ENCODE results near the gene WNT10A. TPM values are rescaled to one million over a fixed set of nuclear protein-coding genes. Genes with fewer than 3 reads are reported as not detected.

Gene WNT10A
- total and polyA plus RNA-seq, 2 donors from 2014 or later: 1.1 to 10.2 TPM

GRCh38 chr2:218920504-218920903 is 39.9 kb downstream of the WNT10A start:
- DNase-seq (no peak), FAIRE-seq (no peak)
- Histone ChIP-seq H3K27ac (ENCODE audit: low read depth in 2 of 2, low read length in 2 of 2) (no peak overlapping the region), H3K9ac (ENCODE audit: low read length in 3 of 3) (no peak overlapping the region), H3K4me3 (ENCODE audit: low read length in 3 of 3) (no peak overlapping the region), H3K9me3 (ENCODE audit: control insufficient read depth in 2 of 3, insufficient read depth in 1 of 3, low read length in 3 of 3) (no peaks in the 10 kb centered on the region), H3K4me1 (ENCODE audit: control insufficient read depth in 2 of 3, insufficient read depth in 2 of 3, low read depth in 1 of 3, low read length in 3 of 3) (no peaks in the 10 kb centered on the region), H3K36me3 (ENCODE audit: control insufficient read depth in 2 of 3, insufficient read depth in 3 of 3, low read length in 3 of 3) (no peaks in the 10 kb centered on the region), H3K27me3 (ENCODE audit: control insufficient read depth, insufficient read depth, low read length) (no peaks in the 10 kb centered on the region)
- intact Hi-C loops (cut with DNase I): no loop called here
- TF ChIP-seq CTCF (IDR thresholded peaks at IDR 0.05; ENCODE audit: borderline replicate concordance, extremely low read depth, insufficient read depth): no peak

GRCh38 chr2:218924757-218925156 is 44.1 kb downstream of the WNT10A start:
- intact Hi-C loops (cut with DNase I): no loop called here
- DNase-seq: no peak
- H3K36me3 ChIP-seq (ENCODE audit: control insufficient read depth in 2 of 3, insufficient read depth in 3 of 3, low read length in 3 of 3): no peaks in the 10 kb centered on the region
- H3K27ac ChIP-seq (ENCODE audit: low read depth in 2 of 2, low read length in 2 of 2): no peak overlapping the region
- no peak for FAIRE-seq
- TF ChIP-seq CTCF (IDR thresholded peaks at IDR 0.05; ENCODE audit: borderline replicate concordance, extremely low read depth, insufficient read depth): no peak
- H3K27me3 ChIP-seq (ENCODE audit: control insufficient read depth, insufficient read depth, low read length): no peaks in the 10 kb centered on the region
- H3K4me1 ChIP-seq (ENCODE audit: control insufficient read depth in 2 of 3, insufficient read depth in 2 of 3, low read depth in 1 of 3, low read length in 3 of 3): no peaks in the 10 kb centered on the region
- no peaks in the 10 kb centered on the region for H3K9me3 ChIP-seq (ENCODE audit: control insufficient read depth in 2 of 3, insufficient read depth in 1 of 3, low read length in 3 of 3)
- H3K9ac ChIP-seq (ENCODE audit: low read length in 3 of 3): no peak overlapping the region
- no peak overlapping the region for H3K4me3 ChIP-seq (ENCODE audit: low read length in 3 of 3)

GRCh38 chr2:218925434-218925833 is 44.8 kb downstream of the WNT10A start:
- intact Hi-C loops (cut with DNase I): no loop called here
- Histone ChIP-seq H3K4me1 (ENCODE audit: control insufficient read depth in 2 of 3, insufficient read depth in 2 of 3, low read depth in 1 of 3, low read length in 3 of 3) (no peaks in the 10 kb centered on the region), H3K36me3 (ENCODE audit: control insufficient read depth in 2 of 3, insufficient read depth in 3 of 3, low read length in 3 of 3) (no peaks in the 10 kb centered on the region), H3K27me3 (ENCODE audit: control insufficient read depth, insufficient read depth, low read length) (no peaks in the 10 kb centered on the region), H3K4me3 (ENCODE audit: low read length in 3 of 3) (no peak overlapping the region), H3K9ac (ENCODE audit: low read length in 3 of 3) (no peak overlapping the region), H3K9me3 (ENCODE audit: control insufficient read depth in 2 of 3, insufficient read depth in 1 of 3, low read length in 3 of 3) (no peaks in the 10 kb centered on the region), H3K27ac (ENCODE audit: low read depth in 2 of 2, low read length in 2 of 2) (no peak overlapping the region)
- TF ChIP-seq CTCF (IDR thresholded peaks at IDR 0.05; ENCODE audit: borderline replicate concordance, extremely low read depth, insufficient read depth): no peak
- FAIRE-seq: no peak
- DNase-seq: no peak

- DNase-seq (no peak), FAIRE-seq (no peak)
- no peak overlapping the region for H3K4me3 ChIP-seq (ENCODE audit: low read length in 3 of 3)
Measured at GRCh38 chr2:218927422-218927821, 46.8 kb downstream of the WNT10A start.

More at GRCh38 chr2:218927422-218927821, 46.8 kb downstream of the WNT10A start:
- intact Hi-C loops (cut with DNase I): no loop called here
- Histone ChIP-seq H3K9ac (ENCODE audit: low read length in 3 of 3) (no peak overlapping the region), H3K4me1 (ENCODE audit: control insufficient read depth in 2 of 3, insufficient read depth in 2 of 3, low read depth in 1 of 3, low read length in 3 of 3) (no peaks in the 10 kb centered on the region), H3K27ac (ENCODE audit: low read depth in 2 of 2, low read length in 2 of 2) (no peak overlapping the region), H3K27me3 (ENCODE audit: control insufficient read depth, insufficient read depth, low read length) (no peaks in the 10 kb centered on the region), H3K9me3 (ENCODE audit: control insufficient read depth in 2 of 3, insufficient read depth in 1 of 3, low read length in 3 of 3) (no peaks in the 10 kb centered on the region), H3K36me3 (ENCODE audit: control insufficient read depth in 2 of 3, insufficient read depth in 3 of 3, low read length in 3 of 3) (no peaks in the 10 kb centered on the region)
- TF ChIP-seq CTCF (IDR thresholded peaks at IDR 0.05; ENCODE audit: borderline replicate concordance, extremely low read depth, insufficient read depth): no peak
